ENCODE data around the gene AFAP1.

GRCh38 chr4:7984286-7984925 lies 44.7 kb upstream of the AFAP1 start:
- TF ChIP-seq HDGF (IDR thresholded peaks at IDR 0.05; ENCODE audit: borderline replicate concordance), result no peak
- TF ChIP-seq BHLHE40 (IDR thresholded peaks at IDR 0.05; ENCODE audit: borderline replicate concordance), result no peak
- no peak for TF ChIP-seq NFRKB (IDR thresholded peaks at IDR 0.05)
- TF ChIP-seq ELF4 (IDR thresholded peaks at IDR 0.05), result no peak
- no peak for TF ChIP-seq FOXM1 (IDR thresholded peaks at IDR 0.05; ENCODE audit: borderline replicate concordance)
- no peak for TF ChIP-seq TARDBP (IDR thresholded peaks at IDR 0.05)
- no peak for TF ChIP-seq SUZ12 (IDR thresholded peaks at IDR 0.05)
